ENCODE measurements around the gene PLCXD1.
"Not testable (repeated sequence)": the region's sequence is repeated elsewhere in the genome, so short reads cannot be mapped to it uniquely, and the experiment has no call there.

Gene PLCXD1

DNA sequence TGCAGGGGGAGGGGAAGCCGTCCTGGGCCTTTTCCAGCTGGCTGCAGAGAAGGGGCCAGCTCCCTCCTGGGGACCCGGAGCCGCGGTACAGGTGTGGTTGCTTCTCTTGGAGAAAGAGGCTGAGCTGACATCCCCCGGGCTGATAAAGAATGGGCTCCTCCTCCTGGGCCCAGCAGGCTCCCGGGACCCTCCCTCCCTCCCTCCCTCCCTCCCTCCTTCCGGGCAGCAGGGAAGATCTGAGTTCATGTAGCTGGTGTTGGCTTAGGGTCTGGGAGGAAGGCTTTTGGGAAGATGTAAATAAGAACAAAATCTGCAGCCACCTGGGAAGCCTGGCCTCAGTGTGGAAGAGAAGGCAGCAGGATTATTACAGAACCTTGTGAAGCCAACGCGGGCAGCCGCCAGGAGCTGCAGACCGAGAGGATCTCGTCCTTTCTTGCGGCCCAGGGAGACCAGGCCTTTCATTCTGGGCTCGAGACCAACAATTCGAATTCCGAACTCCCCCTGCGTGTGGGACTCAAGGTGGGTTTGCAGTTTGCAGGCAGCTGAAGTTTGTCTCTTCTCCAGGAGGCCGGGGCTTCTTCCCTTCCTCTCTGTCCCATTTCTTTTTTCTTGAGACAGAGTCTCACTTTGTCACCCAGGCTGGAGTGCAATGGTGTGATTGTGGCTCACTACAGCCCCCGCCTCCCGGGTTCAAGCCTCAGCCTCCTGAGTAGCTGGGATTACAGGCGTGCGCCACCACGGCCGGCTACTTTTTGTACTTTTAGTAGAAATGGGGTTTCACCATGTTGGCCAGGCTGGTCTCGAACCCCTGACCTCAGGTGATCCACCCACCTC lies at the start of gene PLCXD1:
Gene PLCXD1 (plus strand): TSS at position 216 of the 834 bp plus-strand sequence. CDS start 2,807 bp downstream, outside the sequence.
- DNase-seq (ENCODE audit: low read depth) = no peak

- DNase-seq (ENCODE audit: low read depth) = not testable (repeated sequence)
These were observed 49.4 kb upstream of the PLCXD1 start for GRCh38 chrX:231637-232277.

DNA sequence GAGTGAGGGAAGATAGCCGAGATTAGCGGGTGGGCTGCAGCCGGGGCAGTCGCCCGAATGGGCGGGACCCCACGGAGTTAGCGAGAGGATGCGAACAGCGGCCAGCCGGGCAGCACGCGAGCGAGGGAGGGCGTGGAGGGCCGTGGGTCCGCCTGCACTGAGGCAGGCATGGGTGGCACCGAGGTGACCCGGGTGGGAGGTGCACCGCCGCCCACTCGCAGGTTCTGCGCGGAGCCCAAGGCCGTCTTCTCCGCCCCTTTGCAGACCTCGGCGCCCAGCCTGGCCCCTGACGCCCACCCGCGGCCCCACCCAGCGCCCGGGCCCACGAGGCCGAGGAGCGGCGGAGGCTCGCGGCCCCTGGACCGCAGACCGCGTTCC lies 48.9 kb upstream of the PLCXD1 start:
- DNase-seq (ENCODE audit: low read depth) = not testable (repeated sequence)

DNA sequence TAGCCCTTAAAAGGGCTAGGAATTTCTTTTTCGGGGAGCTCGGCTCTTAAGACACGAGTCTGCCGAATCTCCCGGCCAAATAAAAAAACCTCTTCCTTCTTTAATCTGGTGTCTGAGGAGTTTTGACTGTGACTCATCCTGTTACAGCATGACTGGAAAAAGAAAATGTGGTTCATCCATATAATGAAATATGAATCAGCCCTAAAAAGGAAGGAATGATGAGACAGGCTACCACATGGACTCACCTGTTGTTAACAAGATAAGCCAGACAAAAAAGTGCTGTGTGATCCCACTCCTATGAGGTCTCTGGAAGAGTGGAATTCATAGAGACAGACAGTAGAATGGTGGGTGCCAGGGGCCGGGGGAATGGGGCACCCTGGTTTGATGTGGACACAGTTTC lies 45.0 kb upstream of the PLCXD1 start:
- DNase-seq (ENCODE audit: low read depth) = not testable (repeated sequence)

- no peak for DNase-seq (ENCODE audit: low read depth)
These were observed 30.2 kb upstream of the PLCXD1 start for GRCh38 chrX:250965-251364.

GRCh38 chrX:251396-252243 lies 29.6 kb upstream of the PLCXD1 start:
- not testable (repeated sequence) for DNase-seq (ENCODE audit: low read depth)

DNA sequence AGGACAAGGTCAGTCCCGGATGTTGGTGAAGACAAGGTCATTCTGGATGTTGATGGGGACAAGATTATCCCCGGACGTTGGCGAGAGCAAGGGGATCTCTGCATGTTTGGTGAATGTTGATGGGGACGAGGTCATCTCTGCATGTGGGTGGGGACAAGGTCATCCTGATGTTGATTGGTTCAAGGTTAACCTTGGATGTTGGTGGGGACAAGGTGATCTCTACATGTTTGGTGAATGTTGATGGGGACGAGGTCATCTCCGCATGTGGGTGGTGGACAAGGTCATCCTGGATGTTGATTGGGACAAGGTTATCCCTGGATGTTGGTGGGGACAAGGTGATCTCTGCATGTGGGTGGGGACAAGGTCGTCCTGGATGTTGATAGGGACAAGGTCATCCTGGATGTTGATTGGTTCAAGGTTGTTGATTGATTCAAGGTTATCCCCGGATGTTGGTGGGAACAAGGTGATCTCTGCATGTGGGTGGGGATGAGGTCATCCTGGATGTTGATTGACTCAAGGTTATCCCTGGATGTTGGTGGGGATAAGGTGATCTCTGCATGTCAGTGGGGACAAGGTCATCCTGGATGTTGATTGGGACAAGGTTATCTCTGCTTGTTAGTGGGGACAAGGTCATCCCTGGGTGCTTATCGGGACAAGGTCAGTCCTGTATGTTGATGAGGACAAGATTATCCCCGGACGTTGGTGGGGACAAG lies 28.8 kb upstream of the PLCXD1 start:
- DNase-seq (ENCODE audit: low read depth) = no peak

DNA sequence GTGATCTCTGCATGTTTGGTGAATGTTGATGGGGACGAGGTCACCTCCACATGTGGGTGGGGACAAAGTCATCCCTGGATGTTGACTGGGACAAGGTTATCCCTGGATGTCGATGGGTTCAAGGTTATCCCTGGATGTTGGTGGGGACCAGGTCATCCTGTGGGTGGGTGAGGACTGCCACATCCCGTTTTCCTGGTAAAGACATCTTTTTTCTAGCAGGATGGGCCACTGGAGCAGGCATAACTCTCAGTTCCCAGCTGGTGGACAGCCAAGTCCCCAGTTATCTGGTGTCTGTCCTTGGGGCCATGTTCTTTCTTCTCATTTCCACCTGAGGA lies 28.3 kb upstream of the PLCXD1 start:
- DNase-seq (ENCODE audit: low read depth) = no peak

DNA sequence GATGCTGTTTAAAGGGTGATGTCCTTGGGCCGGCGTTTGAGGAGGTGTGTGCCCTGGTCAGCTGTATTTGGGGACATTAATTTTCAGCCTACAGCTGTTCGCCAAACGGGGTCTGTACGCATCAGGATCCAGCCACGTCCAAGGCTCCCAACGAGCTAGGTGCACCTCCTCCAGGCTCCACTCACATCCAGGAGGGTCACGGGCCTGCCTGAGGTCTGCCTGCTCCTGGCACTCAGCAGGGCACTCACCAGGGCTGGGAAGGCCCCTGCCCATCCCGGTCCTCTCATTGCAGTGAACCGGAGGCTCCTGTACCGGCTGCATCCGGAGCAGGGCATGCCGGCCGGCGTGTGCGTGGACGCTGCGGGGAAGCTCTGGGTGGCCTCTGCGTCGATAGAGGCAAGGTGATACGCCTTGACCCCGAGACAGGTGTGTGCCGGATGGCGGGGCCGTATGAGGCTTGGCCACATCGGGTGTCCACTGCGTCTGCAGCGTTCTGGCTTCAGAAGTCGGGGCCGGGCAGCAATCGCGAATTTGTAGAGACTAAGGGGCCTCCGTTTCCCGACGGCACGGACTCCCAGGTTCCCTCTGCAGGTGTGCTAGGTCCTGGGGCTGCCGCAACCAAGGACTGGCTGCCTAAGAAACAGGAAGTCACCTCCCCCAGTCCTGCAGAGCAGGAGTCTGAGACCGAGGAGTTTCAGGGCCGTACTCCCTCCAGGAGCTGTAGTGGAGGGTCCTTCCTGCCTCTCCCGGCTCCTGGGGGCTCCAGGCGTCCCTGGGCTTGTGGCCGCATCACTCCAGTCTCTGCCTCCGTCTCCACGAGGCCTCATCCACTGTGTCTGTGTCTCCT lies 27.5 kb upstream of the PLCXD1 start:
- no peak for DNase-seq (ENCODE audit: low read depth)

GRCh38 chrX:254630-255215 lies 26.5 kb upstream of the PLCXD1 start:
- no peak for DNase-seq (ENCODE audit: low read depth)

DNA sequence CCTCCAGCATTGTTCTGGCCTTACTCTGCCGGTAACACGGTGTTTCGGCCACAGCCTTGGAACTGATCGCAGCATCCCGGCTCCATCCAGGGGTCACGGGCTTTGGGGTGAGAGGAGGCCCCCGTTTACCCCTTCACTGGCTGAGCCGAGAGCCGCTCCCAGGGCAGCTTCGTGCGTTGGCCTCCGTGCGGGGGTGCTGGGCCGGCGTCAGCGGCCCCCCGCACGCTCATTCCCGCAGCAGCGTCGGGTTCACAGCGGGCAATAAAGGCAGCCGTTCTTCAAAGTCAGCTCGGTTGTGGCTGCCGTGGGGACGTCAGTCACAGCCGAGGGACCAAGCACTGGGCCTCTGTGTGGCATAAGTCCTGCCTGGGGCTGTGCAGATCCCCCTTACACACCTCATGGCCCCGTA lies 25.3 kb upstream of the PLCXD1 start:
- no peak for DNase-seq (ENCODE audit: low read depth)

DNA sequence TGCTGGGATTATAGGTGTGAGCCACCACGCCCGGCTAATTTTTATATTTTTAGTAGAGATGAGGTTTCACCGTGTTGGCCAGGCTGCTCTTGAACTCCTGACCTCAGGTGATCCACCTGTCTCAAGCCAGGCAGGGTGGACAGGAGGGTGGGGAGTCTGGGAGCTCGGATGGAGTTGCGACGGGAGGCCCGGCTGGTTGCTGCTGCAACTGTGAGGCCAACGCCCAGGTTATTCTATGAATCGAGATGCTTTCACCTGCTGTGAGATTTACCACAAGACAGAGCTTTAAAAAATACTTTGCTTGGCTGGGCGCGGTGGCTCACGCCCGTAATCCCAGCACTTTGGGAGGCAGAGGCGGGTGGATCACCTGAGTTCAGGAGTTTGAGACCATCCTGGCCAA lies 24.1 kb upstream of the PLCXD1 start:
- DNase-seq (ENCODE audit: low read depth) = not testable (repeated sequence)

- DNase-seq (ENCODE audit: low read depth) = no peak
These were observed 23.4 kb upstream of the PLCXD1 start for GRCh38 chrX:257681-258289.

DNA sequence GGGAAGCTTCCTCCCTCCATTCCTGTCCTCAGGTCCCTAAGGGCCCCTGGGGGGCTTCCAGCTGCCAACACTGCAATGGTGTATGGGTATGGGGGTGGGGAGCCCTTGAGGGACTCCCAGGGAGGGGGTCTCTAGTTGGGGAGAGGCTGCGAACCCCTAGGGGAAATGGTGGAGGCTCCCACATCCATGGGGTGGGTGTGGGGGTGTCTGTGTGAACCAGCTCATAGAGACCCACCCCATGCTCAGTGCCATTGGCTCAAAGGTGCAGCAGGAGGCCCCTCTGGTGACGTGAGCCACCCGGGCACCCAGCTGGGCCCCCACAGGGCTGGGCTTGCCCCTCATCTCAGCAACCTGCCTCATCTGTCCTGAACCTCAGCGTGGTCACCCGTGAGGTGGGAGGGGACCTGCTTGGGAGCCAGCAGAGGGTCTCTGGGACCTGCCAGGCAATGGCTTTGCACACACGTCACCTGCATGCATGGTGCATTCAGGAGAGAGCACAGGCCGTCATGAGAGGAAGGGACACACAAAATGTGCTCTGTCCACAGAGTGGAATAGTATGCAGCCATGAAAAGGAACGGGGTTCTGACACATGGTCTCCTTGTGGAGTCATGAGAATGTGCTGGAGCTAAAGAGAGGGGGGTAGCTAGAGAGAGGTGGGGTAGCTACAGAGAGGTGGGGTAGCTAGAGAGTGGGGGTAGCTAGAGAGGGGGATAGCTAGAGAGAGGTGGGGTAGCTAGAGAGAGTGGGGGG lies 22.7 kb upstream of the PLCXD1 start:
- DNase-seq (ENCODE audit: low read depth) = no peak

GRCh38 chrX:259692-260355 lies 21.4 kb upstream of the PLCXD1 start:
- DNase-seq (ENCODE audit: low read depth) = no peak

- DNase-seq (ENCODE audit: low read depth) = no peak
These were observed 19.8 kb upstream of the PLCXD1 start for GRCh38 chrX:261167-261918.

GRCh38 chrX:261919-262352 lies 19.2 kb upstream of the PLCXD1 start:
- no peak for DNase-seq (ENCODE audit: low read depth)

- no peak for DNase-seq (ENCODE audit: low read depth)
These were observed 18.7 kb upstream of the PLCXD1 start for GRCh38 chrX:262381-262909.

Data from fibroblast of gingiva (primary cell).